Mesenchymal stem cell (in vitro differentiated cells and primary cell): ENCODE data around the gene DND1.
"Not testable (repeated sequence)": the region's sequence is repeated elsewhere in the genome, so short reads cannot be mapped to it uniquely, and the experiment has no call there.

ENCODE experiments used
- DNase-seq: peaks from one replicate; pipeline ENCODE4 v3.0.0-alpha.2; 2013
- H2AFZ ChIP-seq: one replicate; pipeline ENCODE4 v1.6.1; 2013; ENCODE audit warnings: low read depth, mild to moderate bottlenecking, control low read depth, inconsistent platforms, low read length, moderate library complexity
- H2AK5ac ChIP-seq: 2 replicates; pipeline ENCODE4 v1.6.1; 2013; ENCODE audit warnings: low read length, moderate library complexity, mild to moderate bottlenecking, inconsistent platforms; ENCODE audit not compliant: severe bottlenecking
- H2BK120ac ChIP-seq: one replicate; pipeline ENCODE4 v1.6.1; 2013; ENCODE audit warnings: low read depth, mild to moderate bottlenecking, inconsistent platforms, low read length, moderate library complexity
- H2BK12ac ChIP-seq, 2 experiments: one replicate each; pipeline ENCODE4 v1.6.1; 2013; ENCODE audit warnings: inconsistent platforms in 2 of 2, low read length in 2 of 2, mild to moderate bottlenecking in 2 of 2, moderate library complexity in 2 of 2, control low read depth in 1 of 2
- H2BK15ac ChIP-seq: one replicate; pipeline ENCODE4 v1.6.1; 2013; ENCODE audit warnings: mild to moderate bottlenecking, low read depth, inconsistent platforms; ENCODE audit not compliant: poor library complexity, severe bottlenecking
- H2BK5ac ChIP-seq: 2 replicates; pipeline ENCODE4 v1.6.1; 2013; ENCODE audit warnings: low read depth, mild to moderate bottlenecking, low read length, control low read depth, inconsistent platforms; ENCODE audit not compliant: poor library complexity, severe bottlenecking
- H3K14ac ChIP-seq, 2 experiments: one replicate each; pipeline ENCODE4 v1.6.1; 2013; ENCODE audit warnings: inconsistent platforms in 2 of 2, low read length in 2 of 2, control low read depth in 1 of 2, mild to moderate bottlenecking in 1 of 2, moderate library complexity in 1 of 2
- H3K18ac ChIP-seq, 2 experiments: one replicate each; pipeline ENCODE4 v1.6.1; 2013; ENCODE audit warnings: inconsistent platforms in 2 of 2, low read length in 2 of 2, control low read depth in 1 of 2, low read depth in 1 of 2, mild to moderate bottlenecking in 1 of 2
- H3K23ac ChIP-seq, 2 experiments: one replicate each; pipeline ENCODE4 v1.6.1; 2013; ENCODE audit warnings: inconsistent platforms in 2 of 2, low read length in 2 of 2, mild to moderate bottlenecking in 2 of 2, moderate library complexity in 2 of 2, control low read depth in 1 of 2
- H3K27ac ChIP-seq: 2 replicates; pipeline ENCODE4 v1.5.1; 2013; ENCODE audit warnings: mild to moderate bottlenecking, moderate library complexity, low read length, control low read depth, inconsistent platforms; ENCODE audit not compliant: poor library complexity, severe bottlenecking
- H3K27me3 ChIP-seq, 2 experiments: 2 replicates each; pipeline versions ENCODE4 v1.6.1 to v1.7.0; 2013; ENCODE audit warnings: low read length in 2 of 2, mild to moderate bottlenecking in 2 of 2, moderate library complexity in 2 of 2, control low read depth in 1 of 2, inconsistent platforms in 1 of 2; ENCODE audit not compliant: control insufficient read depth in 1 of 2, insufficient read depth in 1 of 2
- H3K36me3 ChIP-seq, 2 experiments: 2 replicates each; pipeline versions ENCODE4 v1.6.1 to v1.7.0; 2013; ENCODE audit warnings: low read length in 2 of 2, control low read depth in 1 of 2, inconsistent platforms in 1 of 2, low read depth in 1 of 2, mild to moderate bottlenecking in 1 of 2; ENCODE audit not compliant: insufficient read depth in 2 of 2, control insufficient read depth in 1 of 2
- H3K4ac ChIP-seq, 2 experiments: one replicate each; pipeline ENCODE4 v1.6.1; 2013; ENCODE audit warnings: inconsistent platforms in 2 of 2, low read length in 2 of 2, mild to moderate bottlenecking in 2 of 2, moderate library complexity in 2 of 2, control low read depth in 1 of 2, low read depth in 1 of 2
- H3K4me1 ChIP-seq: 2 replicates; pipeline ENCODE4 v1.6.1; 2013; ENCODE audit warnings: low read depth, low read length, control low read depth; ENCODE audit not compliant: control insufficient read depth, insufficient read depth
- H3K4me2 ChIP-seq: 2 replicates; pipeline ENCODE4 v1.6.1; 2013; ENCODE audit warnings: low read length, mild to moderate bottlenecking, inconsistent platforms; ENCODE audit not compliant: poor library complexity, severe bottlenecking
- H3K4me3 ChIP-seq, 2 experiments: 2 replicates each; pipeline versions ENCODE4 v1.5.1 to v1.7.0; 2013; ENCODE audit warnings: low read length in 2 of 2, mild to moderate bottlenecking in 2 of 2, control low read depth in 1 of 2, low read depth in 1 of 2; ENCODE audit not compliant: insufficient read depth in 1 of 2
- H3K79me1 ChIP-seq: replicated peaks from 2 replicates; pipeline ENCODE4 v1.6.1; 2013; ENCODE audit warnings: mild to moderate bottlenecking, control low read depth, low read length, inconsistent platforms; ENCODE audit not compliant: poor library complexity, severe bottlenecking
- H3K9ac ChIP-seq: 2 replicates; pipeline ENCODE4 v1.7.0; 2013; ENCODE audit warnings: mild to moderate bottlenecking, low read length, moderate library complexity
- H3K9me3 ChIP-seq: 2 replicates; pipeline ENCODE4 v1.7.0; 2013; ENCODE audit warnings: mild to moderate bottlenecking, low read length; ENCODE audit not compliant: control insufficient read depth
- H4K8ac ChIP-seq: one replicate; pipeline ENCODE4 v1.6.1; 2013; ENCODE audit warnings: inconsistent platforms, mild to moderate bottlenecking, low read length, moderate library complexity
- H4K91ac ChIP-seq: one replicate; pipeline ENCODE4 v1.6.1; 2013; ENCODE audit warnings: mild to moderate bottlenecking, low read length, inconsistent platforms
- WGBS: methylation state at CpG from one replicate; pipeline ENCODE4 v1.1.7; 2013; ENCODE audit warnings: mixed read lengths; 5-methylcytosine and 5-hydroxymethylcytosine counted together

The DND1 gene

GRCh38 chr5:140660371-140660770 lies 13.0 kb downstream of the DND1 start:
- H3K4me1 ChIP-seq, H2AFZ ChIP-seq, H2AK5ac ChIP-seq, H4K91ac ChIP-seq, H3K27me3 ChIP-seq, H4K8ac ChIP-seq, H3K9me3 ChIP-seq, H3K18ac ChIP-seq, H2BK12ac ChIP-seq, H3K9ac ChIP-seq, H2BK120ac ChIP-seq, H2BK5ac ChIP-seq, H3K4ac ChIP-seq, H3K23ac ChIP-seq, H3K4me2 ChIP-seq, H2BK15ac ChIP-seq, H3K27ac ChIP-seq, DNase-seq, H3K14ac ChIP-seq, H3K4me3 ChIP-seq: not testable (repeated sequence)
- WGBS: 95% methylated on average over 3 of the region's 6 CpGs
- Histone ChIP-seq H3K36me3 (peaks cover 59 to 79% of the 10 kb centered on the region in 2 experiments), H3K79me1 (peaks cover 20% of the 10 kb centered on the region)

- Histone ChIP-seq H3K27ac (no peak overlapping the region), H2AK5ac (no peak overlapping the region), H3K79me1 (peaks cover 22% of the 10 kb centered on the region), H2BK12ac (no peak overlapping the region), H3K23ac (no peak overlapping the region), H2AFZ (no peak overlapping the region), H2BK5ac (no peak overlapping the region), H4K91ac (no peak overlapping the region), H2BK120ac (no peak overlapping the region), H3K4me2 (no peak overlapping the region), H3K14ac (no peak overlapping the region), H4K8ac (no peak overlapping the region), H3K18ac (no peak overlapping the region), H3K4ac (no peak overlapping the region), H2BK15ac (no peak overlapping the region), H3K36me3 (peaks cover 66 to 94% of the 10 kb centered on the region in 2 experiments), H3K27me3 (no peaks in the 10 kb centered on the region), H3K9me3 (no peaks in the 10 kb centered on the region), H3K9ac (no peak overlapping the region), H3K4me3 (no peak overlapping the region), H3K4me1 (peaks cover under 1% of the 10 kb centered on the region)
- WGBS: 98% methylated on average over 17 of the region's 17 CpGs
- no peak for DNase-seq
These were observed 14.5 kb downstream of the DND1 start for GRCh38 chr5:140658870-140659269.

GRCh38 chr5:140647042-140647419 lies 26.3 kb downstream of the DND1 start:
- Histone ChIP-seq H2BK120ac (no peak overlapping the region), H3K18ac (peak overlapping the region; percentile 68 to 89), H4K91ac (peak overlapping the region; percentile 60), H2BK12ac (no peak overlapping the region), H2BK5ac (no peak overlapping the region), H2BK15ac (peak overlapping the region; percentile 66), H3K9me3 (no peaks in the 10 kb centered on the region), H3K27ac (no peak overlapping the region), H3K4me2 (peak overlapping the region; percentile 72), H3K4me3 (peak overlapping the region; percentile 90 to 94), H3K79me1 (peaks cover 30% of the 10 kb centered on the region), H2AK5ac (no peak overlapping the region), H3K23ac (peak overlapping the region in 1 of 2 experiments; percentile 16), H3K9ac (peak overlapping the region; percentile 96), H3K36me3 (peaks cover 38 to 62% of the 10 kb centered on the region in 2 experiments), H3K4me1 (peaks cover 4% of the 10 kb centered on the region), H4K8ac (peak overlapping the region; percentile 87), H2AFZ (peak overlapping the region; percentile 87), H3K27me3 (no peaks in the 10 kb centered on the region), H3K4ac (peak overlapping the region; percentile 15 to 65), H3K14ac (peak overlapping the region in 1 of 2 experiments; percentile 68)
- DNase-seq: no peak
- WGBS: 6% methylated on average over 27 of the region's 27 CpGs

GRCh38 chr5:140642718-140643117 lies 30.7 kb downstream of the DND1 start:
- Histone ChIP-seq H3K36me3 (peaks cover 36 to 48% of the 10 kb centered on the region in 2 experiments), H4K8ac (no peak overlapping the region), H3K4me1 (peaks cover 5% of the 10 kb centered on the region), H3K18ac (no peak overlapping the region), H2AFZ (no peak overlapping the region), H2AK5ac (no peak overlapping the region), H3K14ac (no peak overlapping the region), H3K9me3 (no peaks in the 10 kb centered on the region), H3K4me3 (no peak overlapping the region), H2BK120ac (no peak overlapping the region), H3K4ac (no peak overlapping the region), H2BK15ac (no peak overlapping the region), H3K79me1 (peaks cover 27% of the 10 kb centered on the region), H3K27me3 (no peaks in the 10 kb centered on the region), H2BK5ac (no peak overlapping the region), H3K4me2 (no peak overlapping the region), H4K91ac (no peak overlapping the region), H3K27ac (no peak overlapping the region), H3K9ac (peak overlapping the region; percentile 7), H2BK12ac (no peak overlapping the region), H3K23ac (no peak overlapping the region)
- no peak for DNase-seq
- 94% methylated on average over 3 of the region's 3 CpGs for WGBS
